CD1c-positive myeloid dendritic cell (primary cell): ENCODE measurements around the gene OR52M1.

Experiments
- DNase-seq: peaks from one replicate; pipeline ENCODE4 v3.0.0-alpha.2; 2016; ENCODE audit errors: extremely low spot score

The OR52M1 gene

GRCh38 chr11:4565371-4565770 lies 20.4 kb downstream of the OR52M1 start:
- DNase-seq = no peak

- no peak for DNase-seq
Observed at GRCh38 chr11:4569075-4569474, 24.1 kb downstream of the OR52M1 start.

DNA sequence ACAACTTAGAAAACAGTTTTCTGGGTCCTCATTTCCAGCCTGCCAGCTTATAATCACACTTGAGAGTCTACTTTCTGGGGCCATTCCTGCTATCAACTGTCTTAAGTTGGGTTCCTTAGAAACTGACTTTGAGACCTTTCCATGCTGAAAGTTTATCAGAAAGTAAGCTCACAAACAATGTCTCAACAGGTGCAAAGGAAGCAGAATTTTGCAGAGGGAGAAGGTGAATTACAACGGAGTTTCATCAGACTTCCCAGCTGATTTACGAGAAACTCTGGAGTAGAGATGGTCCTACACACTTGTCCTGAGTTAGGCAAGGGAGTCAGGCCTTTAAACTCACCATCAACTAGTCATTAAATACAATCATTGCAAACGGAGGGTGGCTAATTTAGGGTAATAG lies 31.9 kb downstream of the OR52M1 start:
- DNase-seq = no peak

- no peak for DNase-seq
Observed at GRCh38 chr11:4577761-4578160, 32.8 kb downstream of the OR52M1 start.

- DNase-seq = no peak
Observed at GRCh38 chr11:4578624-4579023, 33.6 kb downstream of the OR52M1 start.

- no peak for DNase-seq
Observed at GRCh38 chr11:4580124-4580523, 35.1 kb downstream of the OR52M1 start.

DNA sequence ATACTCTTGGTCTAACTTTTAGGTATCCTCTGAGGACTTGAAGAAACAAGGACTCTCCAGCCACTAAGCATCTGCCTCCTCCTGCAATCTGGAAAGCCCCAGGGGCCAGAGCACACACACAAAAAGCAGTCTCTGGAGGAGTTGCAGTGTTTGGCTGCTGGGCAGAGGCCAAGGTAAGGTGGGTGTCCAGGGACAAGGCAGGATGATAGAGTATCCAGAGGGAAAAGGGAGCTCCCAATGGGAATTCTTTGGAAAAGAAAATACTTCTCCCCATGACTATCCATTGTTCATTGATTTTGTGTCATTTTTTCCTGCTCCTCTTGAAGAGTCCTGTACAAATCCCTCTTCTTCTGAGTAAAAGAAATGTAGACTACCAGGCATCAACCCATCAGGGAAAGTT lies 36.5 kb downstream of the OR52M1 start, which contains the start of gene OR52I2:
TSS of gene OR52I2 (plus strand) at position 301 of the 400 bp plus-strand sequence.
- no peak for DNase-seq

- DNase-seq = no peak
Observed at GRCh38 chr11:4589017-4589416, 44.0 kb downstream of the OR52M1 start.

DNA sequence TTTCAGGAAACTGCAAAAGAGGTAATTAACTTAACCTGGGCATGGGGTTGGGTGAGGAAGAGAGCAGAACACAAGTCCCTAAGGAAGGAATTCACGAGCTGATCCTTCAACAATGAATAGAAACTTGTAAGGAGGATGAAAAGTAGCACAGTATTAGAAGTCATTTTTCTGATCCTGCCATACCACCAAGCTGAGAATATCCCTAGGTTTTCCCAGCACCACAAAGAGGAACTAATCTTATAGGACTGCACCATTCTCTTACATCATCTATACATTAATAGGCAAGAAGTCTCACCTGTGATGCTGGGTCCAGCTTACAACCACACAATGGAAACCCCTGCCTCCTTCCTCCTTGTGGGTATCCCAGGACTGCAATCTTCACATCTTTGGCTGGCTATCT lies 48.7 kb downstream of the OR52M1 start, which contains the start of gene OR52I1:
TSS of gene OR52I1 (plus strand) at position 301 of the 400 bp plus-strand sequence. CDS start at position 301, 0 bp downstream.
- DNase-seq = no peak
